ENCODE results near the gene CRTC1. TPM values are rescaled to one million over a fixed set of nuclear protein-coding genes. Genes with fewer than 3 reads are reported as not detected.

CRTC1 gene
- total and polyA plus RNA-seq, 2 of the 13 experiments (the other 11 are each of a cell fraction or from before 2014, with no cell fraction given) = 2.0 to 2.7 TPM

DNA sequence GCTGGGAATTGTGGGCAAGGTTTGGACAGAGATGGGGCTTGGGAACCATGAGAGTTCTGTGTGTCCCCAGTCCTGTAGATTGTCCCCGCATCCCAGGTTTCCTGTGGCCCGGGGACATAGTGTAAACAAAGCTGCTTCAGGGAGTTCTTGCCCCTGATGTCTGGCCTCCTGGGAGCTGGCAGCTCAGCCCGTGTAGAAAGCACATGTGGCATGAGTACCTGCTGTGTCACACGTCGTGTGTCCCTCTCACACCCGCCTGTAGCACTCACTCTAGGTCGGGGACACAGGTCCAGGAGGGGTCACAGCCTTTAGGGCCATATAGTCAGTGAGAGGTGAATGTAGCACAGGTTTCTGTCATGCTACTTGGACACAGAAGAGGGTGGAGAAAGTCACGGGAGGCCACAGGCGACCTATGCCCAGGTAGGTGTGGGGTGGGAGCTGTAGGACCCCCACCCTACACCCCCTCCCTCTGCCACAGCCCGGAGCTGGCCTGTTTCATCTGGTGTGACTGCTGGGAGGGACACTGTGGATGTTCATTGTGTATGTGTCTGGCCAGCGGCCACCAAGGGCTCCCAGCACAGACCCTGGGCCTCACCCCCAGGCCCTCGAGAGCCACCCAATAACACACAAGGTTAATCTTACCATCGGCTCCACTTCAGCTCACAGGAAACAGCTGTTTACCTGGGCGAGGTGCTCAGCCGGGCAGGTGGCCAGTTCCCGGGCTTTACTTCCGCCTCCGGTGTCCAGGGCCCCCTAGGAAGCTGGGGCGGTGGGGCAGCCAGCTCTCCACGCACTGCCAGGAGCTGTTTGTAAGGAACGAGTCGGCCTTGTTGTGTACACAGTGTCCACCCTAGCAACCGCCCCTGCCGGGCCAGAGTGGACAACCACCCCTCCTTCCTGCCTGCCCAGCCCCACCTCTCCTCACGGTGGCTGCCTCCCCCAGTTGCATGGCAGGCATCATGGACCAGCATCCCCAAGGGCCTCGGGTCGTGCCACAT, 57.9 kb downstream of the CRTC1 start (continued):
- TF ChIP-seq NCOA5 (CRISPR knock-in tag; IDR thresholded peaks at IDR 0.05) = no peak
- TF ChIP-seq, protein P1, sequence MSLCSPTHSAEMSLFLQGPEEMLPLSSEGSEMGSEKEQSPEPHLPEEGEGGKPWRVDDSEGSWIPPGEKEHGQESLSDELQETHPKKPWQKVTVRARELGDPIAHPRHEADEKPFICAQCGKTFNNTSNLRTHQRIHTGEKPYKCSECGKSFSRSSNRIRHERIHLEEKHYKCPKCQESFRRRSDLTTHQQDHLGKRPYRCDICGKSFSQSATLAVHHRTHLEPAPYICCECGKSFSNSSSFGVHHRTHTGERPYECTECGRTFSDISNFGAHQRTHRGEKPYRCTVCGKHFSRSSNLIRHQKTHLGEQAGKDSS (CRISPR knock-in tag; IDR thresholded peaks at IDR 0.05; ENCODE audit: borderline replicate concordance, low read depth) = peak; percentile 51; the same call in 1 of the 2 replicates
- TF ChIP-seq ZNF331 (CRISPR knock-in tag; IDR thresholded peaks at IDR 0.05) = peak; percentile 38; the same call in 1 of the 2 replicates
- TF ChIP-seq, protein P2, sequence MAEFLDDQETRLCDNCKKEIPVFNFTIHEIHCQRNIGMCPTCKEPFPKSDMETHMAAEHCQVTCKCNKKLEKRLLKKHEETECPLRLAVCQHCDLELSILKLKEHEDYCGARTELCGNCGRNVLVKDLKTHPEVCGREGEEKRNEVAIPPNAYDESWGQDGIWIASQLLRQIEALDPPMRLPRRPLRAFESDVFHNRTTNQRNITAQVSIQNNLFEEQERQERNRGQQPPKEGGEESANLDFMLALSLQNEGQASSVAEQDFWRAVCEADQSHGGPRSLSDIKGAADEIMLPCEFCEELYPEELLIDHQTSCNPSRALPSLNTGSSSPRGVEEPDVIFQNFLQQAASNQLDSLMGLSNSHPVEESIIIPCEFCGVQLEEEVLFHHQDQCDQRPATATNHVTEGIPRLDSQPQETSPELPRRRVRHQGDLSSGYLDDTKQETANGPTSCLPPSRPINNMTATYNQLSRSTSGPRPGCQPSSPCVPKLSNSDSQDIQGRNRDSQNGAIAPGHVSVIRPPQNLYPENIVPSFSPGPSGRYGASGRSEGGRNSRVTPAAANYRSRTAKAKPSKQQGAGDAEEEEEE (CRISPR knock-in tag; IDR thresholded peaks at IDR 0.05; ENCODE audit: borderline replicate concordance) = 0 out of 2 replicates have a peak, but pooled peaks have one; percentile 36
- TF ChIP-seq MXD4 (CRISPR knock-in tag; IDR thresholded peaks at IDR 0.05) = peak; percentile 69
- TF ChIP-seq, protein P3, sequence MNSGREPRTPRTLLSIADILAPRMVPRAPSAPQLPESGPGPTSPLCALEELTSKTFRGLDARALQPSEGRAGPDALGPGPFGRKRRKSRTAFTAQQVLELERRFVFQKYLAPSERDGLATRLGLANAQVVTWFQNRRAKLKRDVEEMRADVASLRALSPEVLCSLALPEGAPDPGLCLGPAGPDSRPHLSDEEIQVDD (CRISPR knock-in tag; IDR thresholded peaks at IDR 0.05; ENCODE audit: borderline replicate concordance) = 0 out of 2 replicates have a peak, but pooled peaks have one; percentile 29
- TF ChIP-seq ZFY (CRISPR knock-in tag; IDR thresholded peaks at IDR 0.05) = 0 out of 2 replicates have a peak, but pooled peaks have one; percentile 42
- TF ChIP-seq, protein P4, sequence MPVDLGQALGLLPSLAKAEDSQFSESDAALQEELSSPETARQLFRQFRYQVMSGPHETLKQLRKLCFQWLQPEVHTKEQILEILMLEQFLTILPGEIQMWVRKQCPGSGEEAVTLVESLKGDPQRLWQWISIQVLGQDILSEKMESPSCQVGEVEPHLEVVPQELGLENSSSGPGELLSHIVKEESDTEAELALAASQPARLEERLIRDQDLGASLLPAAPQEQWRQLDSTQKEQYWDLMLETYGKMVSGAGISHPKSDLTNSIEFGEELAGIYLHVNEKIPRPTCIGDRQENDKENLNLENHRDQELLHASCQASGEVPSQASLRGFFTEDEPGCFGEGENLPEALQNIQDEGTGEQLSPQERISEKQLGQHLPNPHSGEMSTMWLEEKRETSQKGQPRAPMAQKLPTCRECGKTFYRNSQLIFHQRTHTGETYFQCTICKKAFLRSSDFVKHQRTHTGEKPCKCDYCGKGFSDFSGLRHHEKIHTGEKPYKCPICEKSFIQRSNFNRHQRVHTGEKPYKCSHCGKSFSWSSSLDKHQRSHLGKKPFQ (CRISPR knock-in tag; IDR thresholded peaks at IDR 0.05; ENCODE audit: insufficient replicate concordance) = peak; percentile 58

Measured in HepG2 (cell line).